H1 (cell line): ENCODE results near the gene SPRYD3. TPM values are rescaled to one million over a fixed set of nuclear protein-coding genes. Genes with fewer than 3 reads are reported as not detected.

Experiments used
- CTCF ChIA-PET: fragments of 300-600 bp; sonication (Branson Sonifier 250); formaldehyde crosslinking; loops from one replicate; lab custom pipeline; 2021; ENCODE audit not compliant: partially characterized antibody; lab: Charles Lee
- POLR2A ChIA-PET: fragments of 300-600 bp; sonication (Branson Sonifier 250); formaldehyde crosslinking; loops from one replicate; lab custom pipeline; 2021; ENCODE audit warnings: inconsistent platforms; ENCODE audit not compliant: partially characterized antibody; lab: Charles Lee
- DNase-seq, 2 experiments: peaks; one replicate each; pipeline versions ENCODE4 v3.0.0 to v3.0.0-alpha.2; 2010 to 2022; ENCODE audit warnings: low spot score in 2 of 2, low read depth in 1 of 2, mixed read lengths in 1 of 2
- FAIRE-seq: peaks from 2 replicates; lab custom pipeline; 2011; peaks lifted over from hg19 to GRCh38; lab: Jason Lieb, UNC
- H2AFZ ChIP-seq: 2 replicates; pipeline ENCODE4 v1.8.1; 2012; ENCODE audit warnings: low read length, inconsistent platforms
- H2AK5ac ChIP-seq: 2 replicates; pipeline ENCODE4 v1.6.1; 2013; ENCODE audit warnings: low read depth, low read length
- H2BK120ac ChIP-seq: replicated peaks from 2 replicates; pipeline ENCODE3; 2013; ENCODE audit warnings: low read depth, low read length, inconsistent platforms
- H2BK12ac ChIP-seq: 2 replicates; pipeline ENCODE4 v1.6.1; 2013; ENCODE audit warnings: low read depth, low read length
- H2BK15ac ChIP-seq: 2 replicates; pipeline ENCODE4 v1.6.1; 2013; ENCODE audit warnings: low read length
- H2BK20ac ChIP-seq: 2 replicates; pipeline ENCODE4 v1.6.1; 2013; ENCODE audit warnings: low read length
- H2BK5ac ChIP-seq: 2 replicates; pipeline ENCODE4 v1.6.1; 2013; ENCODE audit warnings: low read depth, low read length
- H3K14ac ChIP-seq: 2 replicates; pipeline ENCODE4 v1.6.1; 2013; ENCODE audit warnings: inconsistent platforms; ENCODE audit not compliant: insufficient read length
- H3K18ac ChIP-seq: 2 replicates; pipeline ENCODE4 v1.6.1; 2013; ENCODE audit warnings: low read length; ENCODE audit errors: extremely low read depth
- H3K23ac ChIP-seq: 2 replicates; pipeline ENCODE4 v1.6.1; 2013; ENCODE audit warnings: inconsistent platforms; ENCODE audit not compliant: insufficient read length
- H3K23me2 ChIP-seq: 2 replicates; pipeline ENCODE4 v1.6.1; 2013; ENCODE audit warnings: low read depth, low read length
- H3K27ac ChIP-seq: 2 replicates; pipeline ENCODE4 v1.6.1; 2011; ENCODE audit warnings: low read depth, low read length, inconsistent platforms
- H3K27me3 ChIP-seq, 4 experiments: replicated peaks in 1 of 4; 1 replicate in 1 of 4; 2 replicates in 3 of 4; pipeline versions ENCODE4 v1.6.1 to v1.8.1; 2011 to 2013; ENCODE audit warnings: low read length in 3 of 4, mild to moderate bottlenecking in 3 of 4, inconsistent platforms in 2 of 4, mixed read lengths in 2 of 4, moderate library complexity in 1 of 4; ENCODE audit not compliant: control insufficient read depth in 3 of 4, insufficient read depth in 3 of 4; ENCODE audit errors: extremely low read depth in 1 of 4
- H3K36me3 ChIP-seq, 4 experiments: 2 replicates each; pipeline versions ENCODE4 v1.6.1 to v1.8.1; 2011 to 2013; ENCODE audit warnings: mild to moderate bottlenecking in 4 of 4, low read length in 3 of 4, moderate library complexity in 2 of 4, control low read depth in 1 of 4, inconsistent platforms in 1 of 4; ENCODE audit not compliant: insufficient read depth in 4 of 4, control insufficient read depth in 2 of 4
- H3K4ac ChIP-seq: replicated peaks from 2 replicates; pipeline ENCODE3; 2013; ENCODE audit warnings: low read length, low read depth, mixed read lengths, inconsistent platforms; ENCODE audit not compliant: insufficient read length
- H3K4me1 ChIP-seq, 4 experiments: replicated peaks in 1 of 4; 1 replicate in 1 of 4; 2 replicates in 3 of 4; pipeline versions ENCODE4 v1.6.1 to v1.8.1; 2011 to 2013; ENCODE audit warnings: low read length in 3 of 4, inconsistent platforms in 2 of 4, mixed read lengths in 1 of 4; ENCODE audit not compliant: insufficient read depth in 4 of 4, control insufficient read depth in 3 of 4
- H3K4me2 ChIP-seq, 2 experiments: 2 replicates each; pipeline versions ENCODE4 v1.6.1 to v1.8.1; 2011 to 2013; ENCODE audit warnings: low read depth in 2 of 2, low read length in 2 of 2, control low read depth in 1 of 2, inconsistent platforms in 1 of 2, mild to moderate bottlenecking in 1 of 2; ENCODE audit not compliant: insufficient read depth in 1 of 2
- H3K4me3 ChIP-seq, 4 experiments: fragments of 200-600, 300-600 bp in 1 of 4; sonication (generic), shearing (Covaris generic), sonication (Bioruptor Twin) in 1 of 4; 2 replicates each; pipeline versions ENCODE4 v1.5.1 to v1.8.1; 2011 to 2016; ENCODE audit warnings: low read length in 4 of 4, low read depth in 3 of 4, control low read depth in 2 of 4, inconsistent platforms in 2 of 4, mild to moderate bottlenecking in 2 of 4, mixed read lengths in 1 of 4, moderate library complexity in 1 of 4; ENCODE audit not compliant: insufficient read depth in 2 of 4; ENCODE audit errors: extremely low read depth in 1 of 4
- H3K56ac ChIP-seq: replicated peaks from 2 replicates; pipeline ENCODE3; 2013; ENCODE audit warnings: low read depth, mild to moderate bottlenecking, mixed read lengths, low read length, inconsistent platforms; ENCODE audit not compliant: insufficient read length
- H3K79me1 ChIP-seq: 2 replicates; pipeline ENCODE4 v1.6.1; 2013; ENCODE audit warnings: low read depth, low read length, control low read depth
- H3K79me2 ChIP-seq, 2 experiments: 2 replicates each; pipeline versions ENCODE4 v1.6.1 to v1.8.1; 2012 to 2013; ENCODE audit warnings: low read length in 2 of 2, mild to moderate bottlenecking in 2 of 2, inconsistent platforms in 1 of 2; ENCODE audit not compliant: insufficient read depth in 2 of 2, control insufficient read depth in 1 of 2
- H3K9ac ChIP-seq, 4 experiments: replicated peaks in 1 of 4; 1 replicate in 1 of 4; 2 replicates in 3 of 4; pipeline versions ENCODE4 v1.6.1 to v1.8.1; 2011 to 2013; ENCODE audit warnings: low read depth in 3 of 4, low read length in 3 of 4, control low read depth in 2 of 4, mild to moderate bottlenecking in 2 of 4, moderate library complexity in 2 of 4, inconsistent platforms in 1 of 4; ENCODE audit errors: extremely low read depth in 1 of 4
- H3K9me3 ChIP-seq, 2 experiments: 2 replicates each; pipeline versions ENCODE4 v1.6.1 to v1.8.1; 2012 to 2013; ENCODE audit warnings: mild to moderate bottlenecking in 2 of 2, moderate library complexity in 2 of 2, control low read depth in 1 of 2, inconsistent platforms in 1 of 2, low read depth in 1 of 2, low read length in 1 of 2, mixed read lengths in 1 of 2; ENCODE audit not compliant: insufficient read depth in 2 of 2
- H4K20me1 ChIP-seq, 2 experiments: replicated peaks in 1 of 2; 2 replicates each; pipeline versions ENCODE3 to v1.8.1; 2011 to 2013; ENCODE audit warnings: inconsistent platforms in 2 of 2, low read length in 2 of 2, mild to moderate bottlenecking in 1 of 2; ENCODE audit not compliant: insufficient read depth in 2 of 2, control insufficient read depth in 1 of 2
- H4K5ac ChIP-seq: 2 replicates; pipeline ENCODE4 v1.6.1; 2013; ENCODE audit warnings: low read length, low read depth, mixed read lengths, inconsistent platforms; ENCODE audit not compliant: insufficient read length
- H4K8ac ChIP-seq: 2 replicates; pipeline ENCODE4 v1.8.0; 2013; ENCODE audit warnings: mild to moderate bottlenecking, moderate library complexity, low read length, inconsistent platforms; ENCODE audit not compliant: insufficient read depth; ENCODE audit errors: extremely low read depth
- H4K91ac ChIP-seq: replicated peaks from 2 replicates; pipeline ENCODE3; 2013; ENCODE audit warnings: low read length, mixed read lengths, inconsistent platforms; ENCODE audit not compliant: insufficient read length
- PHF8 ChIP-seq: fragments of 200-600 bp; sonication (generic); conservative IDR thresholded peaks from 2 replicates; pipeline ENCODE4 v1.7.1; 2012; ENCODE audit warnings: low read depth, mild to moderate bottlenecking, inconsistent platforms, low read length, moderate library complexity
- SIX5 ChIP-seq: IDR thresholded peaks from 2 replicates; pipeline ENCODE4 v1.6.1; 2011; ENCODE audit warnings: mild to moderate bottlenecking, low read depth, low read length
- WGBS, 2 experiments: shearing (Covaris generic) in 1 of 2; methylation state at CpG; one replicate each; pipeline versions ENCODE4 v1.1.6 to v1.1.7; 2013 to 2015; ENCODE audit warnings: low lambda C conversion rate in 2 of 2, mixed read lengths in 2 of 2, inconsistent platforms in 1 of 2, low coverage in 1 of 2, missing lambda C conversion rate in 1 of 2; ENCODE audit not compliant: insufficient replicate concordance in 2 of 2, insufficient coverage in 1 of 2, insufficient read length in 1 of 2; ENCODE audit errors: extremely low coverage in 1 of 2, missing lambda C conversion rate in 1 of 2; 5-methylcytosine and 5-hydroxymethylcytosine counted together
- polyA plus RNA-seq, 7 experiments: library from polyadenylated mRNA; depleted of rRNA in 3 of 7; stranded (reverse) in 5 of 7; unstranded in 2 of 7; fragments of >200 nt in 5 of 7; fragments of 200-250 nt in 2 of 7; gene quantifications; 1 replicate in 5 of 7; 2 replicates in 1 of 7; 4 replicates in 1 of 7; pipeline versions ENCODE4 v1.2.1 to v1.2.3, GENCODE V29; 2011 to 2013; ENCODE audit warnings: missing spikeins in 2 of 7, mixed read lengths in 2 of 7
- total RNA-seq: library from RNA; stranded (reverse); fragmentation: NEBNext Ultra II Directional; extraction: Animal tissue kit (Norgen Biotek cat#: 25700); gene quantifications from 2 replicates; pipeline ENCODE4 v1.2.1, GENCODE V29; 2021

The SPRYD3 gene
- total and polyA plus RNA-seq, 2 of the 8 experiments (the other 6 are each of a cell fraction or from before 2014, with no cell fraction given), result 6.8 to 8.0 TPM

GRCh38 chr12:53060721-53061276 lies 18.4 kb downstream of the SPRYD3 start:
- Histone ChIP-seq H2BK120ac (no peak overlapping the region), H2BK20ac (no peak overlapping the region), H2AFZ (no peak overlapping the region), H4K91ac (no peak overlapping the region), H2BK5ac (no peak overlapping the region), H3K23me2 (no peaks in the 10 kb centered on the region), H3K4me3 (no peak overlapping the region), H4K20me1 (peaks cover 0 to 2% of the 10 kb centered on the region in 2 experiments), H4K8ac (no peak overlapping the region; the same call in 1 of the 2 replicates), H3K4me1 (peaks cover 0 to 7% (median 0%) of the 10 kb centered on the region in 4 experiments; a peak in 2 of 7 replicates), H3K9ac (no peak overlapping the region), H2BK15ac (no peak overlapping the region), H4K5ac (no peak overlapping the region), H3K18ac (no peak overlapping the region), H3K27ac (no peak overlapping the region), H3K36me3 (no peaks in the 10 kb centered on the region), H3K4me2 (no peak overlapping the region), H3K79me2 (no peaks in the 10 kb centered on the region), H2BK12ac (no peak overlapping the region), H3K56ac (no peak overlapping the region), H3K4ac (no peak overlapping the region), H3K79me1 (no peaks in the 10 kb centered on the region), H3K27me3 (peaks cover 0 to 12% (median 4%) of the 10 kb centered on the region in 4 experiments; a peak in 4 of 7 replicates), H3K9me3 (no peaks in the 10 kb centered on the region), H3K14ac (no peak overlapping the region), H3K23ac (no peak overlapping the region), H2AK5ac (no peak overlapping the region)
- WGBS, 2 experiments, result 92% methylated on average over 18 of the region's 18 CpGs; no CpG with 5 or more reads in 1 of the 2 experiments
- ChIA-PET CTCF (interaction anchor here (0.7 to 22.4 kb wide), 11 partner anchors 12 to 147 kb away, joined by 3 to 531 read pairs (median 4); partner anchors contain the start of genes IGFBP6, SOAT2, SPRYD3 and TNS2), POLR2A (interaction anchor here (0.8 to 5.9 kb wide), 6 partner anchors 9 to 260 kb away, joined by 3 to 26 read pairs (median 4); partner anchors contain the start of gene TNS2)
- DNase-seq (no peak), FAIRE-seq (no peak)
- TF ChIP-seq PHF8, result no peak
- TF ChIP-seq SIX5, result no peak
